Colonic mucosa (tissue), 4 donors: Measurements from ENCODE around the gene MIEF2. TPM values are rescaled to one million over a fixed set of nuclear protein-coding genes. Genes with fewer than 3 reads are reported as not detected.
A peak's percentile ranks its signal among the peaks of the same experiment; 100 is the strongest.

ENCODE experiments used
- DNase-seq: peaks from one replicate; pipeline ENCODE4 v3.0.0-alpha.2; 2020
- H3K27ac ChIP-seq: fragments of 200-600 bp; one replicate; pipeline ENCODE4 v1.8.0; 2021
- H3K27me3 ChIP-seq: fragments of 200-600 bp; one replicate; pipeline ENCODE4 v1.8.0; 2021
- H3K36me3 ChIP-seq: fragments of 200-600 bp; one replicate; pipeline ENCODE4 v1.8.0; 2021
- H3K4me1 ChIP-seq: fragments of 200-600 bp; one replicate; pipeline ENCODE4 v1.8.0; 2021; ENCODE audit warnings: mild to moderate bottlenecking
- H3K4me3 ChIP-seq: fragments of 200-600 bp; one replicate; pipeline ENCODE4 v1.8.0; 2021
- H3K9ac ChIP-seq, 2 donors: one replicate each; pipeline ENCODE4 v1.7.0; 2013; ENCODE audit warnings: control low read depth in 2 of 2, low read depth in 2 of 2, low read length in 2 of 2
- H3K9me3 ChIP-seq: fragments of 200-600 bp; one replicate; pipeline ENCODE4 v1.8.0; 2021
- CTCF ChIP-seq: fragments of 200-600 bp; IDR thresholded peaks from one replicate; pipeline ENCODE4 v1.8.0; 2022; ENCODE audit warnings: antibody characterized with exemption, mild to moderate bottlenecking
- intact Hi-C: fragments of 100-400 bp; cut with DNase I; formaldehyde crosslinking; loops from one replicate; pipeline ENCODE4 v1.14.1; 2022
- total RNA-seq, 2 donors: library from RNA; stranded (reverse); fragmentation: NEBNext Ultra II Directional in 1 of 2; extraction: Animal tissue kit (Norgen Biotek cat#: 25700) in 1 of 2; gene quantifications; one replicate each; pipeline ENCODE4 v1.2.1, GENCODE V29; 2021
- donor health status: healthy.
- donor health status: DM: no; HTN: no; CAD: no.
- donor health status: DM: no; HTN: no; CAD: no.

Gene MIEF2
- total RNA-seq, 2 donors from 2014 or later, result 13.2 to 15.3 TPM

GRCh38 chr17:18253947-18254821, 6.3 kb upstream of the MIEF2 start:
- peaks cover 10% of the 10 kb centered on the region for H3K4me1 ChIP-seq

GRCh38 chr17:18254888-18255649, 5.4 kb upstream of the MIEF2 start:
- intact Hi-C loops, result no loop called here
- Histone ChIP-seq H3K36me3 (peaks cover 34% of the 10 kb centered on the region), H3K9ac (no peak overlapping the region), H3K27me3 (no peaks in the 10 kb centered on the region), H3K9me3 (no peaks in the 10 kb centered on the region), H3K4me3 (no peak overlapping the region), H3K27ac (no peak overlapping the region), H3K4me1 (peaks cover 10% of the 10 kb centered on the region)
- TF ChIP-seq CTCF, result no peak
- DNase-seq, result no peak

More at GRCh38 chr17:18253947-18254821, 6.3 kb upstream of the MIEF2 start:
- Histone ChIP-seq H3K9me3 (no peaks in the 10 kb centered on the region), H3K36me3 (peaks cover 34% of the 10 kb centered on the region), H3K4me3 (no peak overlapping the region), H3K27me3 (no peaks in the 10 kb centered on the region), H3K9ac (no peak overlapping the region), H3K27ac (no peak overlapping the region)
- no peak for TF ChIP-seq CTCF
- intact Hi-C loops, result no loop called here
- DNase-seq, result no peak

- no peak for DNase-seq
- Histone ChIP-seq H3K27ac (no peak overlapping the region), H3K4me3 (no peak overlapping the region), H3K9me3 (no peaks in the 10 kb centered on the region), H3K27me3 (no peaks in the 10 kb centered on the region), H3K9ac (peak overlapping the region in 1 of 2 donors; percentile 2), H3K36me3 (peaks cover 30% of the 10 kb centered on the region), H3K4me1 (peaks cover 13% of the 10 kb centered on the region)
- intact Hi-C loops, result no loop called here
- TF ChIP-seq CTCF, result no peak
Measured at GRCh38 chr17:18256351-18256750, 4.1 kb upstream of the MIEF2 start.

- peak overlapping the region; percentile 100 for H3K4me3 ChIP-seq
- TF ChIP-seq CTCF, result no peak
- peaks cover 27% of the 10 kb centered on the region for H3K36me3 ChIP-seq
- H3K9me3 ChIP-seq, result no peaks in the 10 kb centered on the region
- DNase-seq, result no peak
- no peaks in the 10 kb centered on the region for H3K27me3 ChIP-seq
- H3K9ac ChIP-seq, result peak overlapping the region; percentile 2 to 90
- H3K4me1 ChIP-seq, result peaks cover 17% of the 10 kb centered on the region
- no peak overlapping the region for H3K27ac ChIP-seq
- intact Hi-C loops, result no loop called here
Measured at GRCh38 chr17:18256776-18257175, 3.7 kb upstream of the MIEF2 start.

GRCh38 chr17:18257268-18257981, 3.0 kb upstream of the MIEF2 start:
- no peaks in the 10 kb centered on the region for H3K27me3 ChIP-seq
- H3K4me3 ChIP-seq, result peak overlapping the region; percentile 100
- peaks cover 19% of the 10 kb centered on the region for H3K4me1 ChIP-seq
- H3K9ac ChIP-seq, result peak overlapping the region; percentile 90 to 99
- peaks cover 25% of the 10 kb centered on the region for H3K36me3 ChIP-seq
- DNase-seq, result peak; percentile 87
- H3K9me3 ChIP-seq, result no peaks in the 10 kb centered on the region
- TF ChIP-seq CTCF, result no peak
- peak overlapping the region; percentile 99 for H3K27ac ChIP-seq
- intact Hi-C loops, result no loop called here
